T-cell (primary cell): ENCODE results near the gene TP53I11. TPM values are rescaled to one million over a fixed set of nuclear protein-coding genes. Genes with fewer than 3 reads are reported as not detected.
A peak's percentile ranks its signal among the peaks of the same experiment; 100 is the strongest.

ENCODE experiments used
- ATAC-seq, 4 experiments: fragments of 200-7000 bp in 3 of 4; fragments of 150-1000 bp in 1 of 4; cut with Tn5 transposase; replicated peaks in 1 of 4; 1 replicate in 3 of 4; 2 replicates in 1 of 4; pipeline ENCODE4 v1.10.0; 2021; ENCODE audit warnings: moderate library complexity in 3 of 4, mild to moderate bottlenecking in 2 of 4, moderate number of reproducible peaks in 1 of 4
- CTCF ChIA-PET, 2 donors: fragments of 300-600 bp; sonication (Branson Sonifier 250); formaldehyde crosslinking; loops; one replicate each; lab custom pipeline; 2022; ENCODE audit warnings: antibody characterized with exemption in 2 of 2; lab: Charles Lee
- POLR2A ChIA-PET, 2 donors: fragments of 300-600 bp; sonication (Branson Sonifier 250); formaldehyde crosslinking; loops; one replicate each; lab custom pipeline; 2022; ENCODE audit warnings: antibody characterized with exemption in 2 of 2; lab: Charles Lee
- DNase-seq, 35 experiments: peaks; one replicate each; pipeline versions ENCODE4 v3.0.0 to v3.0.0-alpha.2; 2013 to 2023
- H3K27ac ChIP-seq: one replicate; pipeline ENCODE4 v1.5.1; 2013; ENCODE audit warnings: low read length
- H3K27me3 ChIP-seq, 2 experiments: replicated peaks in 1 of 2; 1 replicate in 1 of 2; 2 replicates in 1 of 2; pipeline versions ENCODE4 v1.6.1 to v1.7.0; 2013; ENCODE audit warnings: low read length in 1 of 2, mixed read lengths in 1 of 2; ENCODE audit not compliant: control insufficient read depth in 2 of 2, insufficient read depth in 2 of 2; ENCODE audit errors: extremely low read depth in 1 of 2
- H3K36me3 ChIP-seq, 2 donors: 1 replicate in 1 of 2; 2 replicates in 1 of 2; pipeline versions ENCODE4 v1.6.1 to v1.7.0; 2013; ENCODE audit warnings: low read length in 1 of 2; ENCODE audit not compliant: control insufficient read depth in 2 of 2, insufficient read depth in 1 of 2; ENCODE audit errors: extremely low read depth in 1 of 2
- H3K4me1 ChIP-seq, 2 experiments: 1 replicate in 1 of 2; 2 replicates in 1 of 2; pipeline versions ENCODE4 v1.6.1 to v1.7.0; 2013; ENCODE audit warnings: low read length in 2 of 2, mixed read lengths in 1 of 2; ENCODE audit not compliant: insufficient read depth in 2 of 2, control insufficient read depth in 1 of 2; ENCODE audit errors: extremely low read depth in 1 of 2
- H3K4me3 ChIP-seq, 2 donors: 1 replicate in 1 of 2; 2 replicates in 1 of 2; pipeline versions ENCODE4 v1.5.1 to v1.7.0; 2013; ENCODE audit warnings: mild to moderate bottlenecking in 2 of 2, low read length in 1 of 2, moderate library complexity in 1 of 2; ENCODE audit not compliant: control insufficient read depth in 1 of 2; ENCODE audit errors: extremely low read depth in 1 of 2
- H3K9me3 ChIP-seq: 2 replicates; pipeline ENCODE4 v1.7.0; 2013
- H3K27ac Mint-ChIP-seq, 2 donors: one replicate each; pipeline ENCODE4 v1.8.0; 2020 to 2021; ENCODE audit warnings: mild to moderate bottlenecking in 2 of 2, mixed read lengths in 2 of 2
- H3K27me3 Mint-ChIP-seq, 2 donors: one replicate each; pipeline ENCODE4 v1.8.0; 2021 to 2022; ENCODE audit warnings: mixed read lengths in 2 of 2
- H3K36me3 Mint-ChIP-seq: one replicate; pipeline ENCODE4 v1.8.0; 2021; ENCODE audit warnings: mixed read lengths
- H3K4me1 Mint-ChIP-seq, 3 donors: one replicate each; pipeline ENCODE4 v1.8.0; 2020 to 2022; ENCODE audit warnings: mixed read lengths in 3 of 3, mild to moderate bottlenecking in 1 of 3
- H3K4me3 Mint-ChIP-seq, 3 donors: one replicate each; pipeline ENCODE4 v1.8.0; 2020 to 2022; ENCODE audit warnings: mild to moderate bottlenecking in 3 of 3, mixed read lengths in 3 of 3, moderate library complexity in 3 of 3
- H3K9me3 Mint-ChIP-seq, 3 donors: one replicate each; pipeline ENCODE4 v1.8.0; 2020 to 2022; ENCODE audit warnings: mixed read lengths in 3 of 3
- WGBS: methylation state at CpG from one replicate; pipeline ENCODE4 v1.1.5; 2013; ENCODE audit warnings: missing lambda C conversion rate; ENCODE audit not compliant: insufficient coverage; 5-methylcytosine and 5-hydroxymethylcytosine counted together
- total RNA-seq, 35 experiments: library from RNA in 6 of 35; stranded (reverse) in 6 of 35; fragments of 120-200 nt in 1 of 35; gene quantifications; one replicate each; pipeline versions ENCODE4 v1.2.1 to v1.2.4 and lab custom pipeline; 2013 to 2026

TP53I11 gene
- total RNA-seq, 5 donors from 2014 or later (not counting 1 experiment from before 2014, with no cell fraction given): 6.6 to 27.0 (median 16.4) TPM

GRCh38 chr11:44979543-44980399, 29.1 kb upstream of the TP53I11 start:
- no peaks in the 10 kb centered on the region for H3K9me3 Mint-ChIP-seq
- Histone ChIP-seq H3K9me3 (no peaks in the 10 kb centered on the region), H3K27ac (no peak overlapping the region), H3K27me3 (peaks cover 0 to 2% of the 10 kb centered on the region in 2 experiments), H3K4me3 (no peak overlapping the region), H3K36me3 (no peaks in the 10 kb centered on the region), H3K4me1 (peaks cover 14 to 52% of the 10 kb centered on the region in 2 experiments)
- DNase-seq: no peak
- peaks cover 0 to 15% (median 9%) of the 10 kb centered on the region in 3 donors for H3K4me1 Mint-ChIP-seq
- 84% methylated on average over 20 of the region's 24 CpGs for WGBS
- ChIA-PET POLR2A (interaction anchor here in 1 of 2 donors (0.6 kb wide), 1 partner anchor 92 kb away, joined by 5 read pairs; no protein-coding TSS in a partner anchor), CTCF (no interaction called here)
- H3K27ac Mint-ChIP-seq: peak overlapping the region in 1 of 2 donors; percentile 78
- ATAC-seq: peak in 1 of 4 experiments; percentile 16
- no peaks in the 10 kb centered on the region for H3K36me3 Mint-ChIP-seq
- no peaks in the 10 kb centered on the region for H3K27me3 Mint-ChIP-seq
- H3K4me3 Mint-ChIP-seq: no peak overlapping the region

GRCh38 chr11:44978961-44979331, 28.3 kb upstream of the TP53I11 start:
- H3K27me3 ChIP-seq: peaks cover 0 to 2% of the 10 kb centered on the region in 2 experiments
- peak overlapping the region; percentile 53 for H3K27ac ChIP-seq
- Mint-ChIP-seq H3K4me3 (no peak overlapping the region), H3K27me3 (no peaks in the 10 kb centered on the region), H3K4me1 (peaks cover 0 to 17% (median 13%) of the 10 kb centered on the region in 3 donors), H3K36me3 (no peaks in the 10 kb centered on the region), H3K9me3 (no peaks in the 10 kb centered on the region), H3K27ac (peak overlapping the region in 1 of 2 donors; percentile 78)
- no peaks in the 10 kb centered on the region for H3K36me3 ChIP-seq
- CTCF ChIA-PET: no interaction called here
- H3K4me1 ChIP-seq: peaks cover 14 to 57% of the 10 kb centered on the region in 2 experiments
- 100% methylated on average over 1 of the region's 1 CpG for WGBS
- ATAC-seq: peak in 2 of 4 experiments; percentile 15 to 25
- H3K4me3 ChIP-seq: no peak overlapping the region
- no peaks in the 10 kb centered on the region for H3K9me3 ChIP-seq
- POLR2A ChIA-PET: no interaction called here
- peak in 1 of 35 experiments; percentile 8 for DNase-seq

- no peaks in the 10 kb centered on the region for H3K36me3 ChIP-seq
- WGBS: 65% methylated on average over 3 of the region's 3 CpGs
- POLR2A ChIA-PET: no interaction called here
- CTCF ChIA-PET: no interaction called here
- peak in 1 of 4 experiments; percentile 22 for ATAC-seq
- Mint-ChIP-seq H3K4me1 (peaks cover 0 to 18% (median 14%) of the 10 kb centered on the region in 3 donors), H3K4me3 (no peak overlapping the region), H3K27ac (peak overlapping the region in 1 of 2 donors; percentile 78), H3K36me3 (no peaks in the 10 kb centered on the region), H3K9me3 (no peaks in the 10 kb centered on the region), H3K27me3 (no peaks in the 10 kb centered on the region)
- peaks cover 14 to 54% of the 10 kb centered on the region in 2 experiments for H3K4me1 ChIP-seq
- no peak overlapping the region for H3K4me3 ChIP-seq
- no peaks in the 10 kb centered on the region for H3K9me3 ChIP-seq
- peak overlapping the region; percentile 53 for H3K27ac ChIP-seq
- peaks cover 0 to 2% of the 10 kb centered on the region in 2 experiments for H3K27me3 ChIP-seq
- peak in 1 of 35 experiments; percentile 5 for DNase-seq
Observed at GRCh38 chr11:44978274-44978960, 27.7 kb upstream of the TP53I11 start.

- ATAC-seq (peak; percentile 58 to 75 (median 67)), DNase-seq (peak in 8 of 35 experiments; percentile 4 to 43 (median 13))
- WGBS: 35% methylated on average over 5 of the region's 9 CpGs
- ChIA-PET CTCF (interaction anchor here in 1 of 2 donors (1.4 kb wide), 1 partner anchor 41 kb away, joined by 3 read pairs; no protein-coding TSS in a partner anchor), POLR2A (no interaction called here)
- H3K27me3 ChIP-seq: peaks cover 0 to 2% of the 10 kb centered on the region in 2 experiments
- Mint-ChIP-seq H3K4me3 (peak overlapping the region in 1 of 3 donors; percentile 32), H3K9me3 (no peaks in the 10 kb centered on the region), H3K27me3 (no peaks in the 10 kb centered on the region), H3K27ac (no peak overlapping the region), H3K4me1 (peaks cover 0 to 16% (median 14%) of the 10 kb centered on the region in 3 donors), H3K36me3 (no peaks in the 10 kb centered on the region)
- no peaks in the 10 kb centered on the region for H3K36me3 ChIP-seq
- peak overlapping the region in 1 of 2 donors; percentile 25 for H3K4me3 ChIP-seq
- peak overlapping the region; percentile 53 for H3K27ac ChIP-seq
- H3K4me1 ChIP-seq: peaks cover 14 to 51% of the 10 kb centered on the region in 2 experiments
- H3K9me3 ChIP-seq: no peaks in the 10 kb centered on the region
Observed at GRCh38 chr11:44977493-44977984, 26.9 kb upstream of the TP53I11 start.

DNA sequence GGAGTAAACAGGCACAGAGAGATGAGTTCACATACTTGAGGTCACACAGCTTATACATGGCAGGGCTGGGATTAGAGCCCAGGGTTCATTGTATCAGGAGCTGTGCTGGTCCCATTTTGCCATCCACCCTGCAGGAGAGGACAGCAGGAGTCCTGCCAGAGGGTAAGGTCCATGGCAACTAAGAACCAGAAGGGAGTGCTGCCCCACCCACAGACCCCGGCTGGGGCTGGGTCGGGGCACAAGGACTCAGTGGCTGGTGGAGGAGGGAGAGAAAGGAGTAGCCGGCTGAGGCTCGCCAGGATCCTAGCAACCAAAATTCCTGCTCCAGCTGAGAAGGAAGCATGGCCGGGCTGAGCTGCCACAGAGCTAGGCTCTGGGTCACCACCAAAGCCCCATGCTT, 25.9 kb upstream of the TP53I11 start:
- Mint-ChIP-seq H3K27me3 (no peaks in the 10 kb centered on the region), H3K36me3 (no peaks in the 10 kb centered on the region), H3K9me3 (no peaks in the 10 kb centered on the region), H3K4me1 (peaks cover 0 to 12% (median 11%) of the 10 kb centered on the region in 3 donors), H3K27ac (peak overlapping the region in 1 of 2 donors; percentile 10), H3K4me3 (no peak overlapping the region)
- Histone ChIP-seq H3K27ac (no peak overlapping the region), H3K4me3 (no peak overlapping the region), H3K36me3 (no peaks in the 10 kb centered on the region), H3K4me1 (peaks cover 14 to 51% of the 10 kb centered on the region in 2 experiments), H3K9me3 (no peaks in the 10 kb centered on the region), H3K27me3 (peaks cover 0 to 2% of the 10 kb centered on the region in 2 experiments)
- ChIA-PET POLR2A (no interaction called here), CTCF (interaction anchor here (0.6 to 1.4 kb wide), 5 partner anchors 14 to 265 kb away, joined by 3 to 8 read pairs (median 3); no protein-coding TSS in a partner anchor)
- DNase-seq (no peak), ATAC-seq (no peak)
- 95% methylated on average over 5 of the region's 5 CpGs for WGBS
